Esophagus muscularis mucosa (tissue), 4 donors: ENCODE data around the gene IL12RB2. TPM values are rescaled to one million over a fixed set of nuclear protein-coding genes. Genes with fewer than 3 reads are reported as not detected.

Experiments used
- DNase-seq: peaks from one replicate; pipeline ENCODE4 v3.0.0-alpha.2; 2017; ENCODE audit errors: extremely low spot score
- H3K27ac ChIP-seq, 4 donors: fragments of 200-600 bp; sonication (generic); replicated peaks in 1 of 4; 1 replicate in 3 of 4; 2 replicates in 1 of 4; pipeline ENCODE4 v1.5.1; 2016 to 2019; ENCODE audit warnings: mild to moderate bottlenecking in 1 of 4
- H3K27me3 ChIP-seq, 4 donors: fragments of 200-600 bp; sonication (generic); one replicate each; pipeline versions ENCODE4 v1.5.1 to v1.6.0; 2016 to 2019
- H3K36me3 ChIP-seq, 4 donors: fragments of 200-600 bp; sonication (generic); one replicate each; pipeline ENCODE4 v1.5.1; 2016 to 2019
- H3K4me1 ChIP-seq, 4 donors: fragments of 200-600 bp; sonication (generic); one replicate each; pipeline ENCODE4 v1.5.1; 2016 to 2019
- H3K4me3 ChIP-seq, 4 donors: fragments of 200-600 bp; sonication (generic); 1 replicate in 2 of 4; 2 replicates in 2 of 4; pipeline ENCODE4 v1.5.1; 2016 to 2019; ENCODE audit warnings: mild to moderate bottlenecking in 4 of 4, moderate library complexity in 1 of 4
- H3K9me3 ChIP-seq, 4 donors: fragments of 200-600 bp; sonication (generic); 1 replicate in 3 of 4; 2 replicates in 1 of 4; pipeline ENCODE4 v1.5.1; 2016 to 2019
- EP300 ChIP-seq: sonication (generic); formaldehyde crosslinking; IDR thresholded peaks from one replicate; pipeline ENCODE4 v1.6.1; 2017; ENCODE audit warnings: antibody characterized with exemption
- POLR2A ChIP-seq: fragments of 450-650 bp; IDR thresholded peaks from one replicate; pipeline ENCODE4 v1.6.1; 2017; ENCODE audit warnings: antibody characterized with exemption, moderate library complexity, mild to moderate bottlenecking, low read depth
- POLR2AphosphoS5 ChIP-seq, 2 donors: sonication (generic); formaldehyde crosslinking; IDR thresholded peaks; one replicate each; pipeline ENCODE4 v1.6.1; 2017; ENCODE audit warnings: antibody characterized with exemption in 2 of 2
- WGBS: methylation state at CpG from one replicate; pipeline ENCODE4 v1.1.5; 2018; 5-methylcytosine and 5-hydroxymethylcytosine counted together
- intact Hi-C: fragments of 100-400 bp; cut with DNase I; formaldehyde crosslinking; loops from one replicate; pipeline ENCODE4 v1.15.1; 2023
- total RNA-seq, 4 donors: library from RNA; depleted of rRNA; stranded (reverse); fragments of >200 nt; gene quantifications; one replicate each; pipeline versions ENCODE4 v1.1.0 to v1.2.1, GENCODE V29; 2016
- TF ChIP-seq, protein P1 (sequence below), 3 experiments: fragments of 200-600 bp in 2 of 3; fragments of 450-650 bp in 1 of 3; sonication (generic) in 2 of 3; IDR thresholded peaks; one replicate each; pipeline ENCODE4 v1.5.1; 2017 to 2019; ENCODE audit warnings: antibody characterized with exemption in 3 of 3, mild to moderate bottlenecking in 2 of 3, moderate library complexity in 1 of 3

IL12RB2 gene
- total RNA-seq, 4 donors from 2014 or later: 0.29 to 1.3 (median 0.65) TPM; not detected in 1

DNA sequence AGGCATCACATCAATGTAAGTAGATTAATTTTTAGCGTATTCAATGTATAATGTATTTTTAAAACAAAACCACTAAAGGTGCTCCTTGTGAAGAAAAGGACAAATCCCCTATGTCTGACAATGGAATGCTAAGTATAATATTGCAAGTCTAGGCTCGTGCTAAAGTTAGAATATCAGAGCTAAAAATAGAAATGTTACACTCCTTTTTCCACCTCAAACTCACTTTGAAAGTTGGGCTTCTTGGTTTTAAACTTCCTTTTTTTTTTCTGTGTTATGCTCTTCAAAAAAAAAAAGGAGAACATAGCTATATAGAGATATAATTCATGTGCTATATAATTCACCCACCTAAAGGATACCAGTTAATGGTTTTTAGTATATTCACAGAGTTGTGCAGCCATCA lies 126.2 kb downstream of the IL12RB2 start:
- H3K4me3 ChIP-seq: no peak overlapping the region
- H3K9me3 ChIP-seq: no peaks in the 10 kb centered on the region
- intact Hi-C loops: loop anchor here (10.0 kb wide), 1 partner anchor 251 kb away; the partner anchor contains the start of gene GADD45A
- peak overlapping the region in 2 of 4 donors; percentile 46 to 51 for H3K27ac ChIP-seq
- peaks cover 11 to 37% (median 32%) of the 10 kb centered on the region in 4 donors for H3K4me1 ChIP-seq
- H3K27me3 ChIP-seq: no peaks in the 10 kb centered on the region
- no peak for DNase-seq
- 34% methylated on average over 2 of the region's 2 CpGs for WGBS
- H3K36me3 ChIP-seq: no peaks in the 10 kb centered on the region
- TF ChIP-seq EP300: no peak
- TF ChIP-seq POLR2A: no peak
- TF ChIP-seq POLR2AphosphoS5 (IDR thresholded peaks at IDR 0.05): no peak
- TF ChIP-seq, protein P1, sequence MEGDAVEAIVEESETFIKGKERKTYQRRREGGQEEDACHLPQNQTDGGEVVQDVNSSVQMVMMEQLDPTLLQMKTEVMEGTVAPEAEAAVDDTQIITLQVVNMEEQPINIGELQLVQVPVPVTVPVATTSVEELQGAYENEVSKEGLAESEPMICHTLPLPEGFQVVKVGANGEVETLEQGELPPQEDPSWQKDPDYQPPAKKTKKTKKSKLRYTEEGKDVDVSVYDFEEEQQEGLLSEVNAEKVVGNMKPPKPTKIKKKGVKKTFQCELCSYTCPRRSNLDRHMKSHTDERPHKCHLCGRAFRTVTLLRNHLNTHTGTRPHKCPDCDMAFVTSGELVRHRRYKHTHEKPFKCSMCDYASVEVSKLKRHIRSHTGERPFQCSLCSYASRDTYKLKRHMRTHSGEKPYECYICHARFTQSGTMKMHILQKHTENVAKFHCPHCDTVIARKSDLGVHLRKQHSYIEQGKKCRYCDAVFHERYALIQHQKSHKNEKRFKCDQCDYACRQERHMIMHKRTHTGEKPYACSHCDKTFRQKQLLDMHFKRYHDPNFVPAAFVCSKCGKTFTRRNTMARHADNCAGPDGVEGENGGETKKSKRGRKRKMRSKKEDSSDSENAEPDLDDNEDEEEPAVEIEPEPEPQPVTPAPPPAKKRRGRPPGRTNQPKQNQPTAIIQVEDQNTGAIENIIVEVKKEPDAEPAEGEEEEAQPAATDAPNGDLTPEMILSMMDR (IDR thresholded peaks at IDR 0.05): no peak

DNA sequence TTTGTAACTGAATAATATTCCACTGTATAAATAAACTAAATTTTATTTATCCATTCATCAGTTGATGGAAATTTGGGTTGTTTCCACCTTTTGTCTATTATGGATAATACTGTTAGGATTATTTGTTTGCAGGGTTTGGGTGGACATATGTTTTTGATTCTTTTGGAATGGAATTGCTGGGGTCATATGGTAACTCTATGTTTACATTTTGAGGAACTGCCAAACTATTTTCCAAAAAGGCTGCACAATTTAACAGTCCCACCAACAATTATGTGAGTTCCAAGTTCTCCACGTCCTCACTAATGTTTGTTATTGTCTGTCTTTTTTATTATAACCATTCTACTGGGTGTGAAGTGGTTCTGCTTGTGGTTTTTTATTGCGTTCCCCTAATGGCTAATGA lies 126.8 kb downstream of the IL12RB2 start:
- Histone ChIP-seq H3K36me3 (no peaks in the 10 kb centered on the region), H3K4me1 (peaks cover 11 to 37% (median 32%) of the 10 kb centered on the region in 4 donors), H3K4me3 (no peak overlapping the region), H3K27ac (peak overlapping the region in 2 of 4 donors; percentile 46 to 51), H3K9me3 (no peaks in the 10 kb centered on the region), H3K27me3 (no peaks in the 10 kb centered on the region)
- DNase-seq: no peak
- TF ChIP-seq POLR2AphosphoS5 (IDR thresholded peaks at IDR 0.05) (no peak), EP300 (no peak), POLR2A (no peak)
- WGBS: 14% methylated on average over 2 of the region's 2 CpGs
- intact Hi-C loops: loop anchor here (10.0 kb wide), 1 partner anchor 250 kb away; the partner anchor contains the start of gene GADD45A

DNA sequence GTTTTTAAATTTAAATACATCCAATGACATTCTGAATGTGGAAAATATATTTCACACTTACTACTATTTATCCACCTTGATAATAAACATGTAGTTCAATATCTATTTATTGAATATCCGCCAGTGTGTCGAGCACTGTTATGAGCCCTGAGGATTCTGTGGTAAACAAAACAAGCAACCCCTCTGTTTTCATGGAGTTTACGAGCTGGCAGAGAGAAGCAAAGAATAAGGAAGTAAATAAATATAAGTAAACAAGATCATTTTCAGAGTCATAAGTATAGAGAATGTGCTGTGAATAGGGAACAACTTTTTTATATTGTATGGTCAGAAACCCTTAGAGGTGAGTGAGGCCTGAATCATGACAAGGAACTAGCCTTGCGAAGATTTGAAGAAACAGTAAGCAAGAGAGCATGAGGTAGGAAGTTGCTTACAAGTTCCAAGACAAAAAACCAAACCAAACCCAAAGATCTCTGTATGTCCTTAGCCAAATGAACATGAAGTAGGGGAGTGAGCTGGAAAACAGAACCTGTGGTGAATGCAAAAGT lies 128.9 kb downstream of the IL12RB2 start:
- H3K4me3 ChIP-seq: no peak overlapping the region
- no peak for DNase-seq
- peaks cover 18 to 49% (median 43%) of the 10 kb centered on the region in 4 donors for H3K4me1 ChIP-seq
- H3K9me3 ChIP-seq: no peaks in the 10 kb centered on the region
- no peak overlapping the region for H3K27ac ChIP-seq
- intact Hi-C loops: loop anchor here (10.0 kb wide), 1 partner anchor 248 kb away; the partner anchor contains the start of gene GADD45A
- WGBS: 92% methylated on average over 4 of the region's 4 CpGs
- TF ChIP-seq, protein P1 (IDR thresholded peaks at IDR 0.05): no peak
- TF ChIP-seq POLR2A (no peak), EP300 (no peak), POLR2AphosphoS5 (IDR thresholded peaks at IDR 0.05) (no peak)
- no peaks in the 10 kb centered on the region for H3K36me3 ChIP-seq
- no peaks in the 10 kb centered on the region for H3K27me3 ChIP-seq

DNA sequence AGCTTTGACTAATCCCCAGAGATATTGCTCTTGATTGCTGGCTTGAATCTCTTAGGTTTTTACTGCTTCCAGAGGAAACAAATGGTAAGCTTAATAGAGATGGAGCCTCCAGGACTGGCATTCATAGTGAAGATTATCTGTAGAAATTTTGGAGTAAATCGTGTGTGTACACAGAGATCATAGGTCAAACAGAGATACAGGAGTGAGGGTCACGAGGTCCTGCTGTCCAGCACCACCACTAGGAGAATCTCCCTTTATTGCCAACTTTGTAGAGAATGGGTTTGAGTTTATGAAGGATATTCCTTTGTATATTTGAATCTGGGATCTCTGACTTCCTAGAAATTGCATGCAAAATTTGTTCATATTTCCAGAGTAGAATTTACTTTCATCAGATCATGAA lies 130.3 kb downstream of the IL12RB2 start:
- H3K27me3 ChIP-seq: no peaks in the 10 kb centered on the region
- TF ChIP-seq EP300 (no peak), POLR2AphosphoS5 (IDR thresholded peaks at IDR 0.05) (no peak), POLR2A (no peak)
- TF ChIP-seq, protein P1 (IDR thresholded peaks at IDR 0.05): no peak
- H3K4me1 ChIP-seq: peaks cover 13 to 44% (median 39%) of the 10 kb centered on the region in 4 donors
- H3K4me3 ChIP-seq: no peak overlapping the region
- DNase-seq: no peak
- WGBS: 81% methylated on average over 2 of the region's 2 CpGs
- no peaks in the 10 kb centered on the region for H3K9me3 ChIP-seq
- no peaks in the 10 kb centered on the region for H3K36me3 ChIP-seq
- no peak overlapping the region for H3K27ac ChIP-seq
- intact Hi-C loops: loop anchor here (10.0 kb wide), 1 partner anchor 247 kb away; the partner anchor contains the start of gene GADD45A

DNA sequence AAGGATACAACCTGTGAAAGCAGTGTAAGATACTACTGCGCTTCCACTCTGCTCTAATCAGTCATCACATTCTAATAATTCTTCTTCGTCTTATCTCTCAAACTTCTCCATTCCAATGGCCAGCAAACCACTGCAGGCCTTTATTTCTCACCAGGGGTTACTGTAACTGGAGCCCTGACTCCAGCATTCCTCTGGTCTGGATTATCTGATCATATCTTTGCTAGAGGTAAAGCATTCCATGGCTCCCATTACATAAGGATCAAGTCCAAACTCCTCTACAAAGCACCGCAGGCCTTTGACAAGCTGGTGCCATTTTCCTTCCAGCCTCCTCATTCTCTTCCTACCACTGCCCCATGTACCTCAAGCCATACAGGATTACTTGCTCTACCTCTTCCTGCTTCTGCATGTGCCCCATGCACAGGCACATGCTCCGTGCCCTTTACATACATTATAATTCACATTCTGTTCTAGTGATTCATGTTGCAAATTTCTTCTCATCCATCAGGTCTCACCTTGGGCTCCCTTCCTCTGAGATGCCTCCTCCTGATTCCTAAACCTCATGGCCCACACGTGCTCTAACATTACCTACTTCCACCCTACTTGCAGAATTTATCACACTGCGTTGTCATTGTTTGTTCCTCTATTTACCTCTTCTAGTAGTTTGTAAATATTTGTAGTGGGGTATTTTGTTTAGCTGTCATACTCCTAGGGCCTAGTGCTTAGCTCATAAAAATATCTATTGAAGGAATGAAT lies 131.8 kb downstream of the IL12RB2 start:
- H3K4me3 ChIP-seq: no peak overlapping the region
- WGBS: 92% methylated on average over 6 of the region's 6 CpGs
- no peak overlapping the region for H3K27ac ChIP-seq
- no peak for DNase-seq
- no peaks in the 10 kb centered on the region for H3K9me3 ChIP-seq
- peaks cover 13 to 29% (median 27%) of the 10 kb centered on the region in 4 donors for H3K4me1 ChIP-seq
- no peaks in the 10 kb centered on the region for H3K36me3 ChIP-seq
- no peaks in the 10 kb centered on the region for H3K27me3 ChIP-seq
- TF ChIP-seq, protein P1 (IDR thresholded peaks at IDR 0.05): no peak
- no peak for TF ChIP-seq POLR2A
- TF ChIP-seq POLR2AphosphoS5 (IDR thresholded peaks at IDR 0.05): no peak
- no peak for TF ChIP-seq EP300
- intact Hi-C loops: loop anchor here (10.0 kb wide), 1 partner anchor 245 kb away; the partner anchor contains the start of gene GADD45A
